Measurements from ENCODE around the gene PTPRD. TPM values are rescaled to one million over a fixed set of nuclear protein-coding genes. Genes with fewer than 3 reads are reported as not detected.

Gene PTPRD
- total RNA-seq, 4 donors from 2014 or later = 85.8 to 169 (median 135) TPM

- H3K4me3 ChIP-seq = no peak overlapping the region
- H3K27ac ChIP-seq = no peak overlapping the region
- no peaks in the 10 kb centered on the region for H3K9me3 ChIP-seq
- no peaks in the 10 kb centered on the region for H3K27me3 ChIP-seq
- no peaks in the 10 kb centered on the region for H3K36me3 ChIP-seq
- DNase-seq = no peak
- no peak for TF ChIP-seq POLR2A (IDR thresholded peaks at IDR 0.05)
- no peak for TF ChIP-seq CTCF (IDR thresholded peaks at IDR 0.05)
- H3K4me1 ChIP-seq = no peaks in the 10 kb centered on the region
Measured at GRCh38 chr9:8361364-8361763, 2251.4 kb downstream of the PTPRD start.

GRCh38 chr9:8356406-8356805 lies 2256.4 kb downstream of the PTPRD start:
- no peak for DNase-seq
- Histone ChIP-seq H3K36me3 (no peaks in the 10 kb centered on the region), H3K4me1 (no peaks in the 10 kb centered on the region), H3K27me3 (no peaks in the 10 kb centered on the region), H3K4me3 (no peak overlapping the region), H3K27ac (no peak overlapping the region), H3K9me3 (no peaks in the 10 kb centered on the region)
- TF ChIP-seq CTCF (IDR thresholded peaks at IDR 0.05) (no peak), POLR2A (IDR thresholded peaks at IDR 0.05) (no peak)

DNA sequence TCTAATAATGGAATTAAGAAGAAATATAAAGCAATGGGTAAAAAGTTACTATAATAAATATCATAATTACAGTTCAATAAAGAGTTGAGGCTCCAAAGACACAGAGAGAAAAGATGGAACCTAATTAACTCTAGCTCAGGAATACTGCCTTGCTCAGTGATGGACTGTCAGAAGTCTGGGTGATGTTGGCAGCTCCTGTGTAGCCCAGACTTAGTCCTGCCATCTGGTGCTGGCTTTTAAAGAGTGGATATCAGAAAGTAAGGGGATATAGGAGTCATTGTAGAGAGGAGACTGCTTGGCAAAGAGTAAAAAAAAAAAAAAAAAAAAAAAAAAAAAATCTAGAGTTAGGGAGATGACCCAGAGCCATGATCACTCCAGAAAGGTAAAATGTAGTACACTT lies 2261.4 kb downstream of the PTPRD start:
- no peak overlapping the region for H3K27ac ChIP-seq
- H3K4me3 ChIP-seq = no peak overlapping the region
- no peak for DNase-seq
- no peaks in the 10 kb centered on the region for H3K27me3 ChIP-seq
- no peaks in the 10 kb centered on the region for H3K9me3 ChIP-seq
- no peak for TF ChIP-seq POLR2A (IDR thresholded peaks at IDR 0.05)
- TF ChIP-seq CTCF (IDR thresholded peaks at IDR 0.05) = no peak
- no peaks in the 10 kb centered on the region for H3K36me3 ChIP-seq
- no peaks in the 10 kb centered on the region for H3K4me1 ChIP-seq

GRCh38 chr9:8349901-8350300 lies 2262.9 kb downstream of the PTPRD start:
- no peak for DNase-seq
- no peak overlapping the region for H3K27ac ChIP-seq
- H3K4me1 ChIP-seq = no peaks in the 10 kb centered on the region
- no peaks in the 10 kb centered on the region for H3K36me3 ChIP-seq
- no peak for TF ChIP-seq POLR2A (IDR thresholded peaks at IDR 0.05)
- TF ChIP-seq CTCF (IDR thresholded peaks at IDR 0.05) = no peak
- H3K4me3 ChIP-seq = no peak overlapping the region
- no peaks in the 10 kb centered on the region for H3K27me3 ChIP-seq
- no peaks in the 10 kb centered on the region for H3K9me3 ChIP-seq

DNA sequence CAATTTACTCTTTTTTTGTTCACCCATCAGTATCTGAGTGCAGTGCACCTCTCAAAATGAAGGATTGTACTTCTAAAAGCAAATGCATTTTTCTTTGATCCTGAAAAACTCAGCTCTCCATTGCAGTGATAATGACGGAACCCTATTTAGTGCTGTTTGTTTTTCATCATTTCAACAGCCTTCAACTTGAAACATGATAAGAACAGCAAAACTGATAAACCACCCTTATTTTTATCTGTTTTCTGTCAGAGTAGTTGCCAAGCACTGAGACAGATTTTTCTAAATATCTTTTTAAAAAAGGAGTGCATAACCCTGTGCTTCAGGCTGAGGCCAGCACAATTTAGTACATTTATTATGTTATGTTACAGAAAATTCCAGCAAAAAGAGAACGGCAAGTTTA lies 2263.4 kb downstream of the PTPRD start:
- TF ChIP-seq POLR2A (IDR thresholded peaks at IDR 0.05) (no peak), CTCF (IDR thresholded peaks at IDR 0.05) (no peak)

DNA sequence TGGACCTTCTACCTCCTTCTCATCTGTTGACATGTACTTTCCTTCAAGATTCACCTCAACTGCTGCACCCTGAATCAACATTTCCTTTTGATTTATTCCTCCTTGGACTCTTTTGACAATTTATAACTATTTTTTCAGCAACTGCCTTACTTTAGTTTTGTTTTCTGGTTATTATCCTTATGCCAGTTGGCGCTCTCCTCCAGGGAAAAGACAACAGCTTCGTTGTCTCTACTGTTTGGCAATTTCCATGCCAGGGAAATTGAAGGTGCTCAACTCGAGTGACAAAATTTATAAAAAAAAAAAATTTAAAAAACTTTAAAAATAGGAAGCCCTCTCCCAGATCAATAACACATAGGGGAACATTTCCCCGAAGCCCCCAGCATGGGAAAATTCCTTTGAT lies 2264.0 kb downstream of the PTPRD start:
- Histone ChIP-seq H3K36me3 (no peaks in the 10 kb centered on the region), H3K4me3 (no peak overlapping the region), H3K27ac (no peak overlapping the region), H3K4me1 (no peaks in the 10 kb centered on the region), H3K27me3 (no peaks in the 10 kb centered on the region), H3K9me3 (no peaks in the 10 kb centered on the region)
- TF ChIP-seq POLR2A (IDR thresholded peaks at IDR 0.05) = no peak
- TF ChIP-seq CTCF (IDR thresholded peaks at IDR 0.05) = no peak
- DNase-seq = no peak

More for the DNA sequence above, 2263.4 kb downstream of the PTPRD start:
- Histone ChIP-seq H3K27me3 (no peaks in the 10 kb centered on the region), H3K4me1 (no peaks in the 10 kb centered on the region), H3K36me3 (no peaks in the 10 kb centered on the region), H3K9me3 (no peaks in the 10 kb centered on the region), H3K27ac (no peak overlapping the region), H3K4me3 (no peak overlapping the region)
- DNase-seq = no peak

Measured in Peyer's patch (tissue), 4 donors.